Neural cell (in vitro differentiated cells): ENCODE data around the gene RERE. TPM values are rescaled to one million over a fixed set of nuclear protein-coding genes. Genes with fewer than 3 reads are reported as not detected.

Experiments used
- H2AFZ ChIP-seq: fragments of 200-600, 300-800 bp; sonication (generic), shearing (Covaris generic); 2 replicates; pipeline ENCODE4 v1.6.0; 2014; ENCODE audit warnings: low read depth, mild to moderate bottlenecking, antibody characterized with exemption, low read length, moderate library complexity
- H3F3A ChIP-seq: fragments of 200-600 bp; shearing (Covaris generic); 2 replicates; pipeline ENCODE4 v1.6.1; 2016; ENCODE audit warnings: mild to moderate bottlenecking, moderate library complexity, mixed read lengths, antibody characterized with exemption, low read length; ENCODE audit not compliant: insufficient read depth, poor library complexity, severe bottlenecking
- H3K27ac ChIP-seq: fragments of 200-600, 300-800 bp; sonication (generic), shearing (Covaris generic); 2 replicates; pipeline ENCODE4 v1.5.1; 2014; ENCODE audit warnings: mild to moderate bottlenecking, low read length, moderate library complexity
- H3K27me3 ChIP-seq: fragments of 300-800, 200-600 bp; sonication (generic), shearing (Covaris generic); 2 replicates; pipeline ENCODE4 v1.6.0; 2014; ENCODE audit warnings: mild to moderate bottlenecking, low read depth, low read length, moderate library complexity; ENCODE audit not compliant: insufficient read depth
- H3K36me3 ChIP-seq: fragments of 300-800, 200-600 bp; sonication (generic), shearing (Covaris generic); 2 replicates; pipeline ENCODE4 v1.5.1; 2014; ENCODE audit warnings: mild to moderate bottlenecking, antibody characterized with exemption, low read length, moderate library complexity; ENCODE audit not compliant: insufficient read depth
- H3K4me2 ChIP-seq: fragments of 300-800, 200-600 bp; sonication (generic), shearing (Covaris generic); 2 replicates; pipeline ENCODE4 v1.6.0; 2014; ENCODE audit warnings: mild to moderate bottlenecking, low read length
- H3K4me3 ChIP-seq: fragments of 300-800, 200-600 bp; sonication (generic), shearing (Covaris generic); 2 replicates; pipeline ENCODE4 v1.5.1; 2014; ENCODE audit warnings: mild to moderate bottlenecking, low read length, moderate library complexity
- H3K79me2 ChIP-seq: fragments of 200-600 bp; shearing (Covaris generic); replicated peaks from 2 replicates; pipeline ENCODE4 v1.6.0; 2014; ENCODE audit warnings: mild to moderate bottlenecking, low read length, moderate library complexity; ENCODE audit not compliant: insufficient read depth
- H3K9ac ChIP-seq: fragments of 300-800, 200-600 bp; sonication (generic), shearing (Covaris generic); 2 replicates; pipeline ENCODE4 v1.6.1; 2016; ENCODE audit warnings: mild to moderate bottlenecking, low read length, mixed read lengths
- H3K9me2 ChIP-seq: fragments of 200-600 bp; shearing (Covaris generic); 2 replicates; pipeline ENCODE4 v1.6.1; 2016; ENCODE audit warnings: mild to moderate bottlenecking, low read length, mixed read lengths; ENCODE audit not compliant: insufficient read depth
- H3K9me3 ChIP-seq: fragments of 200-600, 300-800 bp; sonication (generic), shearing (Covaris generic); 2 replicates; pipeline ENCODE4 v1.6.1; 2016; ENCODE audit warnings: mild to moderate bottlenecking, mixed run types, low read length, moderate library complexity, mixed read lengths
- H4K20me1 ChIP-seq: fragments of 200-600 bp; shearing (Covaris generic); 2 replicates; pipeline ENCODE4 v1.6.1; 2016; ENCODE audit warnings: mild to moderate bottlenecking, mixed run types; ENCODE audit not compliant: insufficient read depth
- EP300 ChIP-seq: fragments of 450-650 bp; conservative IDR thresholded peaks from 2 replicates; pipeline ENCODE4 v1.6.1; 2014; ENCODE audit warnings: antibody characterized with exemption, mild to moderate bottlenecking, moderate library complexity; ENCODE audit not compliant: poor library complexity, severe bottlenecking
- EZH2 ChIP-seq: fragments of 200-600, 300-800 bp; shearing (Covaris generic), sonication (generic); IDR thresholded peaks from 2 replicates; pipeline ENCODE4 v1.6.1; 2014; ENCODE audit warnings: antibody characterized with exemption, low read length, borderline replicate concordance, mild to moderate bottlenecking; ENCODE audit not compliant: insufficient read depth, poor library complexity, severe bottlenecking
- MXI1 ChIP-seq: fragments of 450-650 bp; conservative IDR thresholded peaks from 2 replicates; pipeline ENCODE4 v1.6.1; 2014; ENCODE audit warnings: antibody characterized with exemption, mild to moderate bottlenecking; ENCODE audit not compliant: poor library complexity, severe bottlenecking
- POLR2AphosphoS5 ChIP-seq: IDR thresholded peaks from 2 replicates; pipeline ENCODE4 v1.6.1; 2012
- RAD21 ChIP-seq: fragments of 450-650 bp; conservative IDR thresholded peaks from 2 replicates; pipeline ENCODE4 v1.6.1; 2014; ENCODE audit warnings: antibody characterized with exemption, mild to moderate bottlenecking, moderate library complexity
- SMC3 ChIP-seq: fragments of 450-650 bp; conservative IDR thresholded peaks from 2 replicates; pipeline ENCODE4 v1.6.1; 2014; ENCODE audit warnings: antibody characterized with exemption, mild to moderate bottlenecking, moderate library complexity; ENCODE audit not compliant: poor library complexity
- TAF1 ChIP-seq: IDR thresholded peaks from 2 replicates; pipeline ENCODE4 v1.6.1; 2012; ENCODE audit warnings: low read depth
- polyA plus RNA-seq: library from polyadenylated mRNA; depleted of rRNA; stranded (reverse); fragments of >200 nt; gene quantifications from 2 replicates; pipeline ENCODE4 v1.2.3, GENCODE V29; 2014
- TF ChIP-seq, protein P1 (sequence below): IDR thresholded peaks from 2 replicates; pipeline ENCODE4 v1.6.1; 2012; ENCODE audit warnings: borderline replicate concordance
- TF ChIP-seq, protein P2 (sequence below): fragments of 450-650 bp; IDR thresholded peaks from 2 replicates; pipeline ENCODE4 v1.5.1; 2014; ENCODE audit warnings: antibody characterized with exemption, mild to moderate bottlenecking, moderate library complexity; ENCODE audit not compliant: poor library complexity, severe bottlenecking

The RERE gene
- polyA plus RNA-seq, 1 donor from 2014 or later, result 21.0 TPM

DNA sequence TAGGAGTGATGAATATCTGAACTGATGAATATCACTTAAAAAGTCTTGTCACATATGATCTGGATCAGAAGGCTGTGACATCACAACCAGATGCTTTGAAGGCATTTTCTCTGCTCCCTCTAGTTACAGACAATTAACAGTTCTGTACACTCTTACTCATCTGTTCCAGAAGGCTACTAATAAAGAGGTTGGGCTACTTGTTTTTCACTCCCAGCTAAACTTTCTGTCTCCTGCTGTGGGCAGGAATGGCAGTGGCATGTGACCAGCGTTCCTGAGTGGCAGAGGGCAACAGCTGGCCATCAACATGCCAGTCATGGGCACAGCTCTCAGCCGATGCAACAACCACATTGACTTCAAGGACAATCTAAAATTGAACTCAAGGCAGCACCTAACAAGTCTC, 432.9 kb downstream of the RERE start:
- H2AFZ ChIP-seq, result no peak overlapping the region
- H3K36me3 ChIP-seq, result no peaks in the 10 kb centered on the region
- H3K9me3 ChIP-seq, result no peaks in the 10 kb centered on the region
- no peak overlapping the region for H3K4me2 ChIP-seq
- H3F3A ChIP-seq, result no peaks in the 10 kb centered on the region
- no peak overlapping the region for H3K9ac ChIP-seq
- H3K27ac ChIP-seq, result no peak overlapping the region
- TF ChIP-seq, protein P1, sequence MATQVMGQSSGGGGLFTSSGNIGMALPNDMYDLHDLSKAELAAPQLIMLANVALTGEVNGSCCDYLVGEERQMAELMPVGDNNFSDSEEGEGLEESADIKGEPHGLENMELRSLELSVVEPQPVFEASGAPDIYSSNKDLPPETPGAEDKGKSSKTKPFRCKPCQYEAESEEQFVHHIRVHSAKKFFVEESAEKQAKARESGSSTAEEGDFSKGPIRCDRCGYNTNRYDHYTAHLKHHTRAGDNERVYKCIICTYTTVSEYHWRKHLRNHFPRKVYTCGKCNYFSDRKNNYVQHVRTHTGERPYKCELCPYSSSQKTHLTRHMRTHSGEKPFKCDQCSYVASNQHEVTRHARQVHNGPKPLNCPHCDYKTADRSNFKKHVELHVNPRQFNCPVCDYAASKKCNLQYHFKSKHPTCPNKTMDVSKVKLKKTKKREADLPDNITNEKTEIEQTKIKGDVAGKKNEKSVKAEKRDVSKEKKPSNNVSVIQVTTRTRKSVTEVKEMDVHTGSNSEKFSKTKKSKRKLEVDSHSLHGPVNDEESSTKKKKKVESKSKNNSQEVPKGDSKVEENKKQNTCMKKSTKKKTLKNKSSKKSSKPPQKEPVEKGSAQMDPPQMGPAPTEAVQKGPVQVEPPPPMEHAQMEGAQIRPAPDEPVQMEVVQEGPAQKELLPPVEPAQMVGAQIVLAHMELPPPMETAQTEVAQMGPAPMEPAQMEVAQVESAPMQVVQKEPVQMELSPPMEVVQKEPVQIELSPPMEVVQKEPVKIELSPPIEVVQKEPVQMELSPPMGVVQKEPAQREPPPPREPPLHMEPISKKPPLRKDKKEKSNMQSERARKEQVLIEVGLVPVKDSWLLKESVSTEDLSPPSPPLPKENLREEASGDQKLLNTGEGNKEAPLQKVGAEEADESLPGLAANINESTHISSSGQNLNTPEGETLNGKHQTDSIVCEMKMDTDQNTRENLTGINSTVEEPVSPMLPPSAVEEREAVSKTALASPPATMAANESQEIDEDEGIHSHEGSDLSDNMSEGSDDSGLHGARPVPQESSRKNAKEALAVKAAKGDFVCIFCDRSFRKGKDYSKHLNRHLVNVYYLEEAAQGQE, result no peak
- TF ChIP-seq EP300, result no peak
- TF ChIP-seq RAD21, result no peak
- H4K20me1 ChIP-seq, result peaks cover 4% of the 10 kb centered on the region
- no peaks in the 10 kb centered on the region for H3K9me2 ChIP-seq
- peaks cover 13% of the 10 kb centered on the region for H3K79me2 ChIP-seq
- no peak overlapping the region for H3K4me3 ChIP-seq
- no peaks in the 10 kb centered on the region for H3K27me3 ChIP-seq

DNA sequence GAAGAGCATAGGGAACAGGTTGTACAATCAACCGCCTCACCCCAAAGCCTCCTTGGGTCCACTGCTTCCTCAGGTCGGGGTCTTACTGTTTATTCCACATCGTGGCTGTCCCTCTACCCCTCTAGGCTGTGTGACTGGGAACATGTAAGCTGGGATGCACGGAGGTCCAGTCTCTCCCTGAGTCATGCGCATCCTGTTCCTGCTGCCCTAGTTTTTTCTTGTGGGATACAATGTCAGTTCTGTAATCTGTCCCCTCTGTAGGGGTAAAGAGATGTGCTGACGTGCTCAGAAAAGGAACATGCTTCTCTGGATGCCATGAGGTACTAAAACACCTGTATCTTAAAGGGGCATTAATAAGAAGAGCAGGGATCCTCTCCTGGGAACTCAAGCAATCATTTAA, 433.4 kb downstream of the RERE start:
- Histone ChIP-seq H3K27me3 (no peaks in the 10 kb centered on the region), H3K9me2 (no peaks in the 10 kb centered on the region), H3K4me2 (no peak overlapping the region), H3K4me3 (no peak overlapping the region), H3K9ac (no peak overlapping the region), H3K9me3 (no peaks in the 10 kb centered on the region), H3K27ac (no peak overlapping the region), H3F3A (no peaks in the 10 kb centered on the region), H2AFZ (no peak overlapping the region), H3K79me2 (peaks cover 15% of the 10 kb centered on the region), H4K20me1 (peaks cover 4% of the 10 kb centered on the region), H3K36me3 (no peaks in the 10 kb centered on the region)
- TF ChIP-seq EP300 (no peak), MXI1 (no peak), TAF1 (no peak)
- TF ChIP-seq, protein P2, sequence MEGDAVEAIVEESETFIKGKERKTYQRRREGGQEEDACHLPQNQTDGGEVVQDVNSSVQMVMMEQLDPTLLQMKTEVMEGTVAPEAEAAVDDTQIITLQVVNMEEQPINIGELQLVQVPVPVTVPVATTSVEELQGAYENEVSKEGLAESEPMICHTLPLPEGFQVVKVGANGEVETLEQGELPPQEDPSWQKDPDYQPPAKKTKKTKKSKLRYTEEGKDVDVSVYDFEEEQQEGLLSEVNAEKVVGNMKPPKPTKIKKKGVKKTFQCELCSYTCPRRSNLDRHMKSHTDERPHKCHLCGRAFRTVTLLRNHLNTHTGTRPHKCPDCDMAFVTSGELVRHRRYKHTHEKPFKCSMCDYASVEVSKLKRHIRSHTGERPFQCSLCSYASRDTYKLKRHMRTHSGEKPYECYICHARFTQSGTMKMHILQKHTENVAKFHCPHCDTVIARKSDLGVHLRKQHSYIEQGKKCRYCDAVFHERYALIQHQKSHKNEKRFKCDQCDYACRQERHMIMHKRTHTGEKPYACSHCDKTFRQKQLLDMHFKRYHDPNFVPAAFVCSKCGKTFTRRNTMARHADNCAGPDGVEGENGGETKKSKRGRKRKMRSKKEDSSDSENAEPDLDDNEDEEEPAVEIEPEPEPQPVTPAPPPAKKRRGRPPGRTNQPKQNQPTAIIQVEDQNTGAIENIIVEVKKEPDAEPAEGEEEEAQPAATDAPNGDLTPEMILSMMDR, result no peak

DNA sequence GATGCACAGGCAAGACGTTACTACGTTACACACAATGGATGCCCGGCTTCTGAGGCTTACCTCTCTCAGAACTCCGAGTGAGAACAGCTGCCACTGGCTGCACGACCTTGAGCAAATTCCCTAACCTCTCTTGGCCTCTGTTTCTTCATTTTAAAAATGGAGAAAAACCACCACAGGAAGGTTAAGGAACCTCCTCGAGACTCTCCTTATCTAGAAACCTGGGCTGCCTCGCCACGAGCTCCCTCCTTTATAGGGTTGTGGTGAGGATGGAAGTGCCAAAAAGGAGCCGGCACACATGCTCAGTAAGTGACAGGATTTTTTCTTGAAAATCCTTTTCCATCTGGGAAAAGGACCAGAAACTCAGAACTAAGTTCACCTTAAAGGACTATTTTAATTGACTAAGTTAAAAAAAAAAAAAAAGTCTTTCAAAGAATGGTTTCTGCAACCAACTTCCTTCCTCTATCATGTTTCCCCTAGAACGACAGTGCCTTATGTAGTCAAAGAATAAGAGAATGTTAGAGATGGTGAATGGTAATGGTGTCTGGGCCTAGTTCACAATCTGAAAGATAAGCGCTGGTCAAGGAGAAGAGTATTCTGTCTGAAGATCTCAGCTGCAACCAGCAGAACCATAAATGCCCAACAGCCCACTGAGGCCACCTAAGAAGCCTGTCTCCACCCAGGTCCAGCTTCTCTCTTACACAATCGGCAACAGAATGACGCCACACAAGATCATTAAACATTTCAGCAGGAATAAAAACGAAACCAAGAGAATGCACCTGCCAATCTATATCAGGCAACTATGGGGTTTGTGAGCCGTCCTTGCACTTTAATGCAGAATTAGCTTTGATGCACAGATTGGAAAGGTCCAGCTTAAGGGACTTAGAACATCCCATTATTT, 434.6 kb downstream of the RERE start:
- Histone ChIP-seq H3K79me2 (peaks cover 15% of the 10 kb centered on the region), H3K9me3 (no peaks in the 10 kb centered on the region), H3K27me3 (no peaks in the 10 kb centered on the region), H3K9ac (no peak overlapping the region), H4K20me1 (peaks cover 4% of the 10 kb centered on the region), H3K27ac (no peak overlapping the region), H3F3A (no peaks in the 10 kb centered on the region), H3K36me3 (no peaks in the 10 kb centered on the region), H3K4me3 (no peak overlapping the region), H3K4me2 (no peak overlapping the region), H3K9me2 (no peaks in the 10 kb centered on the region), H2AFZ (no peak overlapping the region)
- no peak for TF ChIP-seq RAD21
- TF ChIP-seq POLR2AphosphoS5, result no peak
- no peak for TF ChIP-seq EZH2
- TF ChIP-seq, protein P2, result no peak
- TF ChIP-seq, protein P1, result no peak
- TF ChIP-seq MXI1, result no peak
- no peak for TF ChIP-seq TAF1
- no peak for TF ChIP-seq SMC3
- TF ChIP-seq EP300, result no peak
